Activated T-cell treated with anti-CD3 and anti-CD28 coated beads, Interleukin-2, amount 50 U/mL, for 72 hours (primary cell): ENCODE results near the gene TBL1XR1. TPM values are rescaled to one million over a fixed set of nuclear protein-coding genes. Genes with fewer than 3 reads are reported as not detected.

ENCODE experiments used
- ATAC-seq, 2 donors: fragments of 150-1000 bp; cut with Tn5 transposase; replicated peaks in 1 of 2; 2 replicates each; pipeline ENCODE4 v1.10.0; 2021; ENCODE audit warnings: moderate library complexity in 2 of 2, mild to moderate bottlenecking in 1 of 2
- DNase-seq, 2 donors: peaks; one replicate each; pipeline ENCODE4 v3.0.0; 2021 to 2022; ENCODE audit warnings: mixed read lengths in 1 of 2
- H3K27ac Mint-ChIP-seq: one replicate; pipeline ENCODE4 v1.8.0; 2022; ENCODE audit warnings: mild to moderate bottlenecking, moderate library complexity, mixed read lengths
- H3K27me3 Mint-ChIP-seq: one replicate; pipeline ENCODE4 v1.8.0; 2022; ENCODE audit warnings: low read depth, mixed read lengths
- H3K36me3 Mint-ChIP-seq, 2 donors: one replicate each; pipeline ENCODE4 v1.8.0; 2022; ENCODE audit warnings: mixed read lengths in 2 of 2, mild to moderate bottlenecking in 1 of 2; ENCODE audit not compliant: insufficient read depth in 2 of 2
- H3K4me1 Mint-ChIP-seq: one replicate; pipeline ENCODE4 v1.8.0; 2022; ENCODE audit warnings: low read depth, mixed read lengths
- H3K4me3 Mint-ChIP-seq, 2 donors: one replicate each; pipeline ENCODE4 v1.8.0; 2022; ENCODE audit warnings: mild to moderate bottlenecking in 2 of 2, mixed read lengths in 2 of 2, moderate library complexity in 2 of 2
- H3K9me3 Mint-ChIP-seq, 2 donors: one replicate each; pipeline ENCODE4 v1.8.0; 2022; ENCODE audit warnings: mixed read lengths in 2 of 2
- total RNA-seq, 2 donors: library from RNA; stranded (reverse); gene quantifications; one replicate each; pipeline ENCODE4 v1.2.3, GENCODE V29; 2022

TBL1XR1 gene
- total RNA-seq, 2 donors from 2014 or later: 179 to 240 TPM

DNA sequence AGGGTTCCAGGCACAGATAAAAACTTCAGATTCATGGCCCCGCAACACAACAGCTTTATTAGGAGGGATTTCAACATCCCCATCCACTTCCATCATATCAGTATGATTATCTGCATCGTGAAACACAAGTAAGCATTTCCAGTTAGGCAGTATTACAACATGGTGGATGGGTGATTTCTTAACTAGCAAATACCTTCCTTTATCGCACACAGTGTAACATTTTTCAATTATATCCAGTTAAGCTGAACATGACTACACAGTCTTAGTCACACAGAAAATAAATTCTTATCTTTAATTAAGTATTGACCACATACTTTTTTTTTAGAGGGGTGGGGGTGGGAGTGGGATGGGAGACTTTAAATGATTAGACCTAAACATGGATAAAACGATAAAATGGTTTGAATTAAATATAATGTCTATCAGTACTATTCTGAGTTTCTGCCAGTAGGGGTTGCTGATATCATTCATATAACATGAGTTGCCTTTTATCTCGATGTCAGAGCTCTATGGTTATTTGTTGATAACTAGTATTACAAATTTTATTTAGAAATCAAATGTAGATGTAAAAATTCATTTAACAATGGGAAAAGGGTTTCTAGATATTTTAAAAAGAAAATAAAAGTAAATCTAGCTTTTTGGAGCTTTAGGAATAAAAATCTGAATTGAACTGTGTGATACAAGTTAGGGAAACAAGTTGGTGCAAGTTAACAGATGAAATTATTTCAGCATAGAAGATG lies 146.6 kb downstream of the TBL1XR1 start:
- Mint-ChIP-seq H3K27me3 (no peaks in the 10 kb centered on the region), H3K4me3 (no peak overlapping the region), H3K36me3 (peaks cover 2 to 34% of the 10 kb centered on the region in 2 donors), H3K9me3 (no peaks in the 10 kb centered on the region), H3K4me1 (peaks cover 22% of the 10 kb centered on the region), H3K27ac (no peak overlapping the region)
- ATAC-seq: peak; percentile 43 to 52
- DNase-seq: no peak

GRCh38 chr3:177045767-177046166 lies 151.5 kb downstream of the TBL1XR1 start:
- ATAC-seq: no peak
- peaks cover 27% of the 10 kb centered on the region for H3K4me1 Mint-ChIP-seq
- no peak overlapping the region for H3K4me3 Mint-ChIP-seq
- H3K27me3 Mint-ChIP-seq: no peaks in the 10 kb centered on the region
- peaks cover 12 to 53% of the 10 kb centered on the region in 2 donors for H3K36me3 Mint-ChIP-seq
- no peak overlapping the region for H3K27ac Mint-ChIP-seq
- DNase-seq: no peak
- H3K9me3 Mint-ChIP-seq: peaks cover 0 to 2% of the 10 kb centered on the region in 2 donors

- ATAC-seq (no peak), DNase-seq (no peak)
- Mint-ChIP-seq H3K27ac (no peak overlapping the region), H3K36me3 (peaks cover 12 to 55% of the 10 kb centered on the region in 2 donors), H3K4me3 (no peak overlapping the region), H3K9me3 (peaks cover 0 to 2% of the 10 kb centered on the region in 2 donors), H3K27me3 (no peaks in the 10 kb centered on the region), H3K4me1 (peaks cover 28% of the 10 kb centered on the region)
These were observed 152.1 kb downstream of the TBL1XR1 start for GRCh38 chr3:177045222-177045621.

DNA sequence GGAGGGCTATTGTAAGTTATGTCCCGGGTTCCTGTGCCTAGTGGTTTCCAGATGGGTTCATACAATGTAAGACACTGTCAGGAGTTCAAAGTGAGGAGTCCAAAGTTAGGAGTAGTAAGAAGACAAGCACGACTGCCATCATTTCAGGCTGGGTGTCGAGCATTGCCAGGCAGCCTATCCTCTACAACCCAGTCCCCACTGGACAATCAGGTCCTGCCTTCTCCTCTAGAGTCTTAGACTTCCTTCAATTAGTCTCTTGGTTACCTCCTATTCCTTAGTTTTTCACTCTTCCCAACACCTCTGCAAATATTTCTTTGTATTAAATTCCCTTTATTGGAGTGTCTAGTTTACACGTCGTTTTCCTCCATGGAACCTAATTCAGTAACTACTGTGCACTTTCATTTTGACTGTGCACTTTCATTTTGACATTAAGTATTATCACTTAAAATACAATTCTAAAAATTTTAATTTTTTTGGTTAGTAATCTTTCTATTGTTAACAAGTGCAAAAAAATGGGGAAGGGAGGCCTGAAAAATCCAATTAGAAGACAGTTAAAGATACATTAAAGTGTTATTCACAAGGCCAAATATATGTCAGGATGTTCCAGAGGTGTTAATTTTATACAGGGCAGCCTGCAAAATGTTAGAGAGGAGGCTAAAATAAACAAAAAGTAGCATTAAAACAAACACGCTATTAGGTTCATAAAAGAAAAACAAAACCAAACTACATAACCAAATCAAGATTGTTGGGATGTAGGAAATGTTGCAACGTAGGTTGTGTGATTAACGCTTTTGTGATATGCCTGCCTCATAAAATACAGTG lies 155.3 kb downstream of the TBL1XR1 start:
- no peak overlapping the region for H3K4me3 Mint-ChIP-seq
- peaks cover 12 to 57% of the 10 kb centered on the region in 2 donors for H3K36me3 Mint-ChIP-seq
- H3K4me1 Mint-ChIP-seq: peaks cover 37% of the 10 kb centered on the region
- no peak for DNase-seq
- H3K27ac Mint-ChIP-seq: peak overlapping the region; percentile 42
- H3K9me3 Mint-ChIP-seq: peaks cover 0 to 2% of the 10 kb centered on the region in 2 donors
- no peaks in the 10 kb centered on the region for H3K27me3 Mint-ChIP-seq
- ATAC-seq: no peak

DNA sequence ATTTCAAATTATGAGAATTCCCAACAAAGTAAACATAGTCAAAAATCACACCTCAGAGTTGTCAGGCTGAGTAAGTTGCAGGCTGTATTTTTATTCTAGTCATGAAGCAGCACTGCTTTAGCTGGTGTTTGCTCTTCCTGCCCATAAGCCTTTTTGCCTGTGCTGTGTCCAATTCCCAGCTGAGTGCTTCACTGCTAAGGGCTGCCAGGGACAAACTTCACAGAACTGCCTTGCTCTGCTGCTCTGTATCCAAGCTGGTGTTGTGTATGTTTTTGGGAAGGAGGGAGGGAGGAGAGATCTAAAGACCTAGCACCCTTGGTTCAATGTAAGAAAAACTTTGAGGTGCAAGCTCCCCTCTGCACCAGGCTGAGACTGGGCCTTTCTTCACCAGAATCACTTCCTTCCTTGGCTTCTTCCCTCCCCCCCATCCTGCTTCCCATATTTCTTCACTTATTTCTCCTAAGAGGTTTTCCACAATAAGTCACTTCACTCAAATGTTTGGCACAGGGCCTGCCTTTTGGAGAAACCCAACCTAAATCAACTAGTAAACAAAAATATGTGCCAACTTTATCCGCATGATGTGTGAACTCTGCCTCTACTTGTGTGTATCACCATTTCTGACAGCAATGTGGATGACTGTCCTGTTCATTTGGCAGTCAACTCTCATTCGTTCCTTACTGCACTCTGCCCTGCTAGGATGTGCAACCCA lies 156.1 kb downstream of the TBL1XR1 start:
- Mint-ChIP-seq H3K4me1 (peaks cover 40% of the 10 kb centered on the region), H3K36me3 (peaks cover 9 to 56% of the 10 kb centered on the region in 2 donors), H3K4me3 (no peak overlapping the region), H3K27ac (peak overlapping the region; percentile 42), H3K9me3 (peaks cover 0 to 2% of the 10 kb centered on the region in 2 donors), H3K27me3 (no peaks in the 10 kb centered on the region)
- DNase-seq (no peak), ATAC-seq (no peak)

- Mint-ChIP-seq H3K36me3 (peaks cover 9 to 58% of the 10 kb centered on the region in 2 donors), H3K9me3 (peaks cover 0 to 2% of the 10 kb centered on the region in 2 donors), H3K4me1 (peaks cover 42% of the 10 kb centered on the region), H3K4me3 (no peak overlapping the region), H3K27ac (peak overlapping the region; percentile 71), H3K27me3 (no peaks in the 10 kb centered on the region)
- no peak for ATAC-seq
- DNase-seq: no peak
These were observed 157.6 kb downstream of the TBL1XR1 start for GRCh38 chr3:177039490-177040274.

GRCh38 chr3:177037241-177037640 lies 160.0 kb downstream of the TBL1XR1 start:
- no peak for ATAC-seq
- H3K4me1 Mint-ChIP-seq: peaks cover 31% of the 10 kb centered on the region
- no peaks in the 10 kb centered on the region for H3K9me3 Mint-ChIP-seq
- no peaks in the 10 kb centered on the region for H3K27me3 Mint-ChIP-seq
- DNase-seq: no peak
- no peak overlapping the region for H3K4me3 Mint-ChIP-seq
- no peak overlapping the region for H3K27ac Mint-ChIP-seq
- H3K36me3 Mint-ChIP-seq: peaks cover 7 to 53% of the 10 kb centered on the region in 2 donors

DNA sequence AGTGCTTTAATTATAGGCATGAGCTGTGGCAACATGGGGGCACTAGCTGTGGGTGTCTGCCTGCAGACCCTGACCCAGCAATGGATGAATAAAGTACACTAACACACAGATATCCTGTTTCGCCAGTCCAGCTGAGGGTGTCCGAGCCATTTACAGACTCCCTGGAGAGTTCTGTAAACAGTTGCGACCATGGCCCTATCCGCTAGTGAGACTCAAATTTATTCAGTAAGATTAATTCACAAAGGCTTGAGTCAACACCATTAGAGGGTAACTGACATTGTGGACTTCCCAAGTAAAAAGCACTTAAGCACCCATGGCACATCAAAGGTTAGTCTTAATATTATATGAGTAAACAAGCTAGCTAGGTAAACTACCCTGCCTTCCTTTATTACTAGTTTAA lies 161.6 kb downstream of the TBL1XR1 start:
- Mint-ChIP-seq H3K4me1 (peaks cover 20% of the 10 kb centered on the region), H3K4me3 (no peak overlapping the region), H3K9me3 (no peaks in the 10 kb centered on the region), H3K36me3 (peaks cover 2 to 52% of the 10 kb centered on the region in 2 donors), H3K27ac (peak overlapping the region; percentile 0), H3K27me3 (no peaks in the 10 kb centered on the region)
- ATAC-seq (no peak), DNase-seq (no peak)

GRCh38 chr3:177034832-177035475 lies 162.3 kb downstream of the TBL1XR1 start:
- no peaks in the 10 kb centered on the region for H3K9me3 Mint-ChIP-seq
- ATAC-seq (no peak), DNase-seq (no peak)
- no peak overlapping the region for H3K4me3 Mint-ChIP-seq
- peaks cover 13% of the 10 kb centered on the region for H3K4me1 Mint-ChIP-seq
- H3K27ac Mint-ChIP-seq: no peak overlapping the region
- no peaks in the 10 kb centered on the region for H3K27me3 Mint-ChIP-seq
- H3K36me3 Mint-ChIP-seq: peaks cover 3 to 50% of the 10 kb centered on the region in 2 donors

- Mint-ChIP-seq H3K9me3 (no peaks in the 10 kb centered on the region), H3K27me3 (no peaks in the 10 kb centered on the region), H3K4me3 (no peak overlapping the region), H3K27ac (no peak overlapping the region), H3K4me1 (peaks cover 5% of the 10 kb centered on the region), H3K36me3 (peaks cover 3 to 34% of the 10 kb centered on the region in 2 donors)
- DNase-seq (no peak), ATAC-seq (no peak)
These were observed 170.6 kb downstream of the TBL1XR1 start for GRCh38 chr3:177026505-177027277.

- H3K36me3 Mint-ChIP-seq: peaks cover 3 to 13% of the 10 kb centered on the region in 2 donors
- H3K9me3 Mint-ChIP-seq: no peaks in the 10 kb centered on the region
- ATAC-seq: no peak
- no peak overlapping the region for H3K27ac Mint-ChIP-seq
- H3K27me3 Mint-ChIP-seq: no peaks in the 10 kb centered on the region
- no peak for DNase-seq
- no peaks in the 10 kb centered on the region for H3K4me1 Mint-ChIP-seq
- H3K4me3 Mint-ChIP-seq: no peak overlapping the region
These were observed 181.4 kb downstream of the TBL1XR1 start for GRCh38 chr3:177015881-177016280.
